Endometrial microvascular endothelial cells (primary cell): ENCODE results near the gene ZNF273. TPM values are rescaled to one million over a fixed set of nuclear protein-coding genes. Genes with fewer than 3 reads are reported as not detected.

Experiments
- in situ Hi-C: cut with HindIII; loops from 2 replicates; pipeline ENCODE4 v1.10.0; 2017; ENCODE audit warnings: low sequenced_read_pairs, low pct_unique_long_range_greater_than_20kb; ENCODE audit errors: inconsistent ontology term
- total RNA-seq: library from RNA; depleted of rRNA; stranded (reverse); fragments of >200 nt; gene quantifications from one replicate; pipeline ENCODE4 v1.2.3, GENCODE V29; 2015; ENCODE audit errors: inconsistent ontology term

The ZNF273 gene
- total RNA-seq, 1 donor from 2014 or later, result 2.7 TPM

DNA sequence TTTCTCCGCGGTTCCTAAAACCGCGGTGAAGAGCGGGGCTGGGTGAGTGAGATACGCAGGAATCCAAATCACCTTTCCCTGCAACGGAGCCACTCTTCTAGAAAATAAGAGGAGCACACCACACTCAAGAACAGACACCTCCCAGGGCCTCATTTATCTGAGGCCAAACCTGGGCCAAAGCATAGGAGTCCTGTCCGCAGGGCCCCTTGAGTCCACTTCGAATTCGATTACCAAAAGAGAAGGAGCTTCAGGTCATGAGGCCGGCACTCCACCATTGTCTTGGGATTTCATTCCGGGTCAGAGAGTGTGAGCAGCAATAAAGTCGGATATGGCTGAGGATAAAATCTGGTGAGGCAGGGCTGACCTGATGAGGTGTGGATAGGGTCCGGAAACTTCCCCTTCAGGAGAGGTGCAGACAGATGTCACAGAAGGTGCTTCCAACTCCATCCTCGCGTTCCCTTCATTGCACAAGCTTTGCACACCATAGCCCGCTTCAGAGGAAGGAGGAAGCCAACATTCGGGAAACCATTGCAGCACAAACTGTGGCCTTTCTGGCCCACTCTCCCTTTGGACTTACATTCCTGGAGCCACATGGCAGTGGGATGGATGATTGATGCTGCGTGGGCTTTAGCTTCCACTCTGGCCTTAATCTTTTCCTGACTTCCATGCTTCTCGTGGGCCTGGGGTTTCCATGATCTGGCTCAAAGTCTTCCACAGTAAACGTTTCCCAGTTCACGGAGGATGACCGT, 27.2 kb upstream of the ZNF273 start:
- in situ Hi-C loops, result no loop called here

DNA sequence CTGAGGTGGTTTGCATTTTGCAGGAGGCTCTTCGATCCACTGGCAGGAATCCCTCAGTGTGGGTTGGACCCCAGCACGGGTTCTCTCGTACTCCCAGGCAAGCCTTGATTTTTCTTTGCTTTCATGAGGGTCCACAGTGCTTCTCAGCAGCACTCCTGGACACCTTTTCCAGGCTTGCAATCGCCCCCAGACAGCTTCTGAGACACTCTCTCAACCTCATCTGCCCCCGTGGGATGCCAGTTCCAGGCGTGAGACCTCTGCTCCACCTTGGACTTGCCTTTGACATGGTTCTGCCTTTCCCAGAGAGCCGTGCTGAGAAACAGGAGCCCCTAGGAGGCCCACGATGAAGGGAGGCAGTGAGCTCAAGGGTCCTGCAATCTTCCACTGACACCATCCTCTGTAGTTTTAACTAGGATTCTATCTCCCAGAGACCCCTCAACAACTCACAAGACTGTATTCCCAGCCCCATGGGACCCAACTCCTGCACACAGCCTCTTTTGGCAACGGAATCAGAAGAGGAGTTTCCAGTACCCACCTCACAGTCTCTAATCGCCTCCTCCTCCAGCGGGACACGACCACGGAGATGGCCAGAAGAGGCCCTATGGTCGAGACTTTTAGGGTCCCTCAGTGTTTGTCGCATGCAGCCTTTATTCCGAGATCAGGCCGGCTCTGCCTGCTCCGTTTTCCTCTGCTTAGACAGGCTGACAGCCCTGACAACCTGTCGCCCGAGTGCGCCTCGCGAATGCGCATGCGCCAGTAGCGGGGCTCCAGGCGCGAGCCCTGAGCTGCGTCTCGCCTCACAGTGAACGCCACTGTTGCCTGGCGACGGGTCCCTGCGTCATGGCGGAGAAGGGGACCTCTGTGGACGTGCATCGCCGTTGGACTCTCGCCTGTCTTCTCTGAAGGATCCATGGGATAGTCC, 26.0 kb upstream of the ZNF273 start:
- in situ Hi-C loops, result no loop called here

DNA sequence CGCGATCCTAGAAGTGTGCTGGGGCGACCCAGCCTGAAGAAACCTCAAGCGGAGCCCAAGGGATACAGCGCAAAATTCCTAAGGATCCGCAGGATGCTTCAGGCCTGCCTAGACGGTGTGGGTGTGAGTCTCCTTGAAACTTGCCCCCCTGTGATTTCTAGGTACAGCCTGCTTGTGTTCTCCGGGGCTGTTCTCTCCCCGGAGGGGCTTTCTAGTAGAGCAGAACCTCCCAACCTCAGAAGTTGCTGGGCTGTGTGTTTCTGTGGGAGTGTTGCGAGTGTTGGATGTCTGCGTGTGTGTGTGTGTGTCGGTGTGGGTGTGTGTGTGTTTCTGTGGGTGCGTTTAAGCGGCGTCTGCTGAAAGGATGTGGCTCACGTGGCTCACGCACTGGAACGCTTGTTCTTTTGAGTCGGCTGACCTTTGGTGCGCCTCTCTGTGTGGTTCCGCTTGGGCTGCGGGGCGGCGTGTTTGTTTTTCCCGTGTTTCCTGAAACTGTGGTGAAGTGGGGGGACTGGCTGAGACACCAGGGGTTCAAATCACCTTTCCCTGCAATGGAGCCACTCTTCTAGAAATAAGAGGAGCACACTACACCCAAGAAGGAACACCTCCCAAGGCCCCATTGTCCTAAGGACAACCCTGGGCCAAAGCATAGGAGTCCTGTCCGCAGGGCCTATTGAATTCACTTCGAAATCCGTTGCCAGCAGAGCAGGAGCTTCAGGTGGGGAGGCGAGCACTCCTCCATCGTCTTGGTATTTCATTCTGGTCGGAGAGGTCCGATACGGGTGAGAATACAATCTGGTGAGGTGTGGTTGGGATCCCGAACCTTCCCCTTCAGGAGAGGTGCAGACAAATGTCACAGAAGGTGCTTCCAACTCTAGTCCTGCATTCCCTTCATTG, 25.1 kb upstream of the ZNF273 start:
- in situ Hi-C loops, result no loop called here

DNA sequence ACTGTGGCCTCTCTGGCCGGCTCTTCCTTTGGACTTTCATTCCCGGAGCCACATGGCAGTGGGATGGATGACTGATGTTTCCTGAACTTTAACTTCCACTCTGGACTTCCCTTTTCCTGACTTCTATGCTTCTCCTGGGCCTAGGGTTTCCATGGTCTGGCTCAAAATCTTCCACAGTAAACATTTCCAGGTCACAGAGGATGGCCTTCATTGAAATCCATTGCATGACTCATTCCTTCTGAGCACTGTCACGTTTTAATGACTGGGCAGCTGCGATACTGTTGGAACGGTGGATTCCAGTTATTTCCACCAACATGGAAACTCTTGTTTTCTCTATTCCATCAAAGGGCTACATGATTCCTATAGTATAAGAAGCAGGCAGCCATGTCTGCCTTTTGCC, 24.4 kb upstream of the ZNF273 start:
- in situ Hi-C loops, result no loop called here

DNA sequence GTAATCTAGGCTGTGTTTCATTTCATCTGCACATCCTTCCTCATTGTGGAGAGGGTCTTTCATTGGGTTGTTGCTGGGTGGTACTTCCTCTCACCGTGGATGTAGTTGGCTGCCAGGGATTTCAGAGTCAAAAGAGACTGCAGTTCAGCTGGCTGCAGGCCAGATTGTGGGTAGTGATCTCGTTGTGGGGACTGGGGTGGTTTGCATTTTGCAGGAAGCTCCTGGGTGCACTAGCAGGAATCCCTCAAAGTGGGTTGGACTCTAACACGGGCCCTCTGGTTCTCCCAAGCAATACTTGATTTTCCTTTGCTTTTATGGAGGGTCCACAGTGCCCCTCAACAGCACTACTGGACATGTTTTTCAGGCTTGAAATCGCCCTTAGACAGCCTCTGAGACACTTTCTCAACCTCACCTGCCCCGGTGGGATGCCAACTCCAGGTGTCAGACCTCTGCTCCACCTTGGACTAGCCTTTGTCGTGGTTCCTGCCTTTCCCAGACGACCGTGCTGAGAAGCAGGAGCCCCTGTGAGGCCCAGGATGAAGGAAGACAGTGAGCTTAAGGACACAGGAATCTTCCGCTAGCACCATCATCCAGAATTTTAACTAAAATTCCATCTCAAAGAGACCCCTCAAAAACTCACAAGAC, 23.9 kb upstream of the ZNF273 start:
- in situ Hi-C loops, result no loop called here

DNA sequence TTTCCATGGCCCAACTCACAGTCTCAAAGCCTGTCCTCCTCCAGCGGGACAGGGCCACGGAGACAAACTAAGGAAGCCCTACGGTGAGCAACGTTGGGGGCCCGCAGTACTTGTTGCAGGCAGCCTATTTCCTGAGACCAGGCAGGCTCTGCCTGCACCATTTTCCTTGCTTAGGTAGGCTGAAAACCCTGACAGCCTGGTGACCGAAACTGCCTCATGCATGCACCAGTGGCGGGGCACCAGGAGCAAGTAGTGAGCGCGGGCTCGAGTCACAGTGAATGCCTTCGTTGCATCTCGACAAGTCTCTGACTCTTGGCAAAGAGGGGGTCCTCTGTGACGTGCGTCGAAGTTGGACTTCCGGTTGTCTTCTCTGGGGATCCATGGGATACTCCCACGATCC, 23.3 kb upstream of the ZNF273 start:
- in situ Hi-C loops, result no loop called here

DNA sequence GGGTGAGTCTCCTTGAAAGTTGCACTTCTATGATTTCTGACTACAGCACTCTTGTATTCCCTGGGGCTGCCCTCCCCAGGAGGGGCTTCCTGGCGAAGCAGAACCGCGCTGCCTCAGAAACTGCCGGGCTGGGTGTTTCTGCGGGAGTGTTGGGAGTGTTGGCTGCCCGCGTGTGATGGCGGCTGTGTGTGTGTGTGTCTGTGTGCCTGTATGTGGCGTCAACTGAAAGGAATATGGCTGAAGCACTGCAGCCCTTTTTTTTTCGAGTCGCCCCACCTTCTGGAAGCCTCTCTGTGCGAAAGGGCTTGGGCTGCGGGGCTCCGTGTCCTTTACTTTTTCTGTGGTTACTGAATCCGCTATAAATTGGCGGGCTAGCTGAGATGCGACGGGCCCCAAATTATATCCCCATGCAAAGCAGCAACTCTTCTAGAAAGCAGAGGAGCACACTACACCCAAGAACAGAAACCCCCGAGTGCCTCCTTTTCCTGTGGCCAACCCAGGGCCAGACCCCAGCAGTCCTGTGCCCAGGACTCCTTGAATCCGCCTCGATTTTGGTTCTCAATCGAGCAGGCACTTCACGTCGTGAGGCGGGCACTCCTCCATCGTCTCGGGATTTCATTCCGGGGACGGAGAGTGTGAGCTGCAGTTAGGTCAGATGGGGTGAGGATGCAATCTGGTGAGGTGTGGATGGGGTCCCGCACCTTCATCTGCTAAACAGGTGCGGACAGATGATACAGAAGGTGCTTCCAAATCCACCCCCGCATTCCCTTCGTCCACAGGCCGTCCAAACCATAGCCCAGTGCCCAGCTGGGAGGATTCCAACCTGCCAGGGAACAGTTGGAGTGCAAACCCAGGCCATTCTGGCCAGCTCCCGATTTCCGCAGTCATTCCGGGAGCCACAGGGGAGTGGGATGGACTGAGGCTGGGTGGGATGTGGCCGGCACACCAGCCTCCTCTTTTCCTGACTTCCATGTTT, 22.5 kb upstream of the ZNF273 start:
- in situ Hi-C loops, result no loop called here

DNA sequence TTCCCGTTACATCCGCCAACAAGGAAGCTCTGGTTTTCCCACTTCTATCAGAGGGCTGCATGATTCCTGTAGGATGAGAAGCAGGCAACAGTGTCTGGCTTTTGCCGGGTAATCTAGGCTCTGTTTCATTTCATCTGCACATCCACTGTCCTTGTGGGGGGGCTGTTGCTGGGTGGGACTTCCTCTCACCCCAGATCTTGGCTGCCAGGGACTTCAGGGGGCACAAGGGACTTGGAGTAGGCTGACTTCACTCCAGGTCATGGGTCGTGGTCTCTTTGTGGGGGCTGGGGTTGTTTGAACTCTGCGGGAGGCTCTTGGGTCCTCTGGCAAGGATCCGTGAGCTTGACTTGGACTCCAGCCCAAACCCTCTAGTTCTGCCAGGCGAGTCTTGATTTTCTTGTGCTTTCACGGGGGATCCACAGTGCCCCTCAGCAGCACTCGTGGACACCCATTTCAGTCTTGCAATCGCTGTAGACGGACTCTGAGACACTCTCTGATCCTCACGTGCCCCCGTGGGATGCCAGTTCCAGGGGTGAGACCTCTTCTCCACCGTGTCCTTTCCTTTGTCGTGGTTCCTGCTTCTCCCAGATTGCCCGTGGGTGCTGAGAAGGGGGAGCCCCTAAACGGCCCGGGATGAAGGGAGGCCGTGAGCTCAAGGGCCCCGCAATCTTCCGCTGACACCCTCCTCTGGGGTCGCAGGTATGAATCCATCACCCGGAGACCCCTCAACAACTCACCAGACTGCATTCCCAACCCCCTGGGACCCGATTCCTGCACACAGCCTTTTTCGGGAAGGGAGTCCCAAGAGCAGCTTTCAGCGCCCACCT, 21.4 kb upstream of the ZNF273 start:
- in situ Hi-C loops, result no loop called here

DNA sequence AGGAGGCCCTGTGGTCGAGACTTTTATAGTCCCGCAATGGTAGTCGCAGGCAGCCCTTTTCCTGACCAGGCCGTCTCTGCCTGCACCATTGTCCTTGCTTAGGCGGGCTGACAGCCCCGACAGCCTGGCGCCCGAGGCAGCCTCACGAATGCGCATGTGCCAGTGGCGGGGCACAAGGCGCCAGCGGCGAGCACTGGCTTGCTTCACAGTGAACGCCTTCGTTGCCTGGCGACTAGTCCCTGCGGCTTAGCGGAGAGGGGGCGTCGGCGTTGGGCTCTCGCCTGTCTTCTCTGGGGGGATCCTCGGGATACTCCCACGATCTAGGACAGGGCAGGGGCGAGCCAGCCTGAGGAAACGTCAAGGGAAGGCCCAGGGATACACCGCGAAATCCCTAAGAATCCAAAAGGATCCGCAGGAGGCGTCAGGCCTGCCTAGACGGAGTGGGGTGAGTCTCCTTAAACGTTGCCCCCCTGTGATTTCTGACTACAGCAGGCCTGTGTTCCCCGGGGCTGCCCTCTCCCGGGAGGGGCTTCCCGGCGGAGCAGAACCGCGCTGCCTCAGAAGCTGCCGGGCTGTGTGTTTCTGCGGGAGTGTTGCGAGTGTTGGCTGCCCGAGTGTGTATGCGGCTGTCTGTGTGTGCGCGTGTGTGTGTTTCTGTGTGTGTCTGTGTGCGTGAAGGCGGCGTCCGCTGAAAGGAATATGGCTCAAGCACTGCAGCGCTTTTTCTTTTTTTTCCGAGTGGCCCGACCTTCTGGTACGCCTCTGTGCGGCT, 20.5 kb upstream of the ZNF273 start:
- in situ Hi-C loops, result no loop called here

DNA sequence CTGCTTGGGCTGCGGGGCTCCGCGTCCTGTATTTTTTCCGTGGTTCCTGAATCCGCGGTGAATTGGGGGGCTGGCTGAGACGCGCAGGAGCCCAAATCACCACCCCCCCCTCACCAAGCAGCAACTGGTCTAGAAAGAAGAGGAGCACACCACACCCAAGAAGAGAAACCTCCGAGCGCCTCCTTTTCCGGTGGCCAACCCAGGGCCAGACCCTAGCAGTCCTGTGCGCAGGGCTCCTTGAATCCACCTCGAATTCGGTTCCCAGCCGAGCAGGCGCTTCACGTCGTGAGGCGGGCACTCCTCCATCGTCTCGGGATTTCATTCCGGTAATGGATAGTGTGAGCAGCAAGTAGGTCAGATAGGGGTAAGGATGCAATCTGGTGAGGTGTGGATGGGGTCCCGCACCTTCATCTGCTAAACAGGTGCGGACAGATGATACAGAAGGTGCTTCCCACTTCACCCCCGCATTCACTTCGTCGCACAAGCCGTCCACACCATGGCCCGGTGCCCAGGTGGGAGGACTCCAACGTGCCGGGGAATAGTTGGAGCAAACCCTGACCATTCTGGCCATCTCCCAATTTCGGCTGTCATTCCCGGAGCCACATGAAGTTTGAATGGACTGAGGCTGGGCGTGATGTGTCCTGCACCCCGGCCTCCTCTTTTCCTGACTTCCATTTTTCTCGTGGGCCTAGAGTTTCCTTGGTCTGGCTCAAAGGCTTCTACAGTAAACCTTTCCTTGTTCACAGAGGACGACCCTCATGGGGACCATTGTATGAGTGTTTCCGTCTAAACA, 19.8 kb upstream of the ZNF273 start:
- in situ Hi-C loops, result no loop called here

DNA sequence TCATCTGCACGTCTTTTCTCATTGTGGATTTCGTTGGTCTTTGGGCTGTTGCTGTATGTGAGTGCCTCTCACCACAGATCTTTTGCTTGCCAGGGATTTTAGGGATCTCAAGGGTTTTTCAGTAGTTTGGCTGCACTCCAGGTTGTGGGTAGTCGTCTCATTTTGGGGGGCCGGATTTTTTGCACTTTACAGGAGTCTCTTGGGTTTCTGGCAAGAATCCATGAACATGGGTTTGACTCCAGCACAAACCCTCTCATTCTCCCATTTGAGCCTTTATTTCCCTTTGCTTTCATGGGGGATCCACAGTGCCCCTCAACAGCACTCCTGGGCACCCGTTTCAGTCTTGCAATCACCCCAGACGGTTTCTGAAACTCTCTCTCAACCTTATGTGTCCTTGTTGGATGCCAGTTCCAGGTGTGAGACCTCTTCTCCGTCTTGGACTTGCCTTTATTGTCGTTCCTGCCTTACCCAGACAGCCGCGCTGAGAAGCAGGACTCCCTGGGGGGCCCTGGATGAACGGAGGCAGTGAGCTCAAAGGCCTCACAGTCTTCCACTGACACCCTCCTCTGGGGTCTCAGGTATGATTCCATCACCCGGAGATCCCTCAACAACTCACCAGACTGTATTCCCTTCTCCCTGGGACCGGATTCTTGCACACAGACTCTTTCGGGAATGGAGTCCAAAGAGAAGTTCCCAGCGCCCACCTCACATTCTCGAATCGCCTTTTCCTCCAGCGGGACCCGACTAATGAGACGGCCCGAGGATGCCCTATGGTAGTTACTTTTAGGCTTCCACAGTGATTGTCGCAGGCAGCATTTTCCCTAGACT, 18.8 kb upstream of the ZNF273 start:
- in situ Hi-C loops, result no loop called here

DNA sequence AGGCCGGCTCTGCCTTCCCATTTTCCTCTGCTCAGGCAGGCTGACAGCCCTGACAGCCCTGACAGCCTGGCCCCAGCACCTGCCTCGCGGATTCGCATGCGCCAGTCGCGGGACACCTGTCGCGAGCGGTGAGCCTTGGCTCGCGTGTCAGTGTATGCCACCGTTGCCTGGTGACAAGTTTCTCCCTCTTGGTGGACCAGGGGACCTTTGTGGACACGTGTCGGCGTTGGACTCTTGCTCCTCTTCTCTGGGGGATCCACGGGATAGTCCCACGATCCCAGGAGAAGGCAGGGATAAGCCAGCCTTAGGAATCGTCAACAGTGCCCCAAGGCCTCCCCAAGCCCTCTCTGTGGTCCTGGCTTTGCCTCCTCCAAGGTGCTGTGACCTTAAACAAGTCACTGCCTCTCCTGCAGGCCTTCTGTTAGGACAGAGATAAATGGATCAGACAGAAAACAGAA, 18.1 kb upstream of the ZNF273 start:
- in situ Hi-C loops, result no loop called here

DNA sequence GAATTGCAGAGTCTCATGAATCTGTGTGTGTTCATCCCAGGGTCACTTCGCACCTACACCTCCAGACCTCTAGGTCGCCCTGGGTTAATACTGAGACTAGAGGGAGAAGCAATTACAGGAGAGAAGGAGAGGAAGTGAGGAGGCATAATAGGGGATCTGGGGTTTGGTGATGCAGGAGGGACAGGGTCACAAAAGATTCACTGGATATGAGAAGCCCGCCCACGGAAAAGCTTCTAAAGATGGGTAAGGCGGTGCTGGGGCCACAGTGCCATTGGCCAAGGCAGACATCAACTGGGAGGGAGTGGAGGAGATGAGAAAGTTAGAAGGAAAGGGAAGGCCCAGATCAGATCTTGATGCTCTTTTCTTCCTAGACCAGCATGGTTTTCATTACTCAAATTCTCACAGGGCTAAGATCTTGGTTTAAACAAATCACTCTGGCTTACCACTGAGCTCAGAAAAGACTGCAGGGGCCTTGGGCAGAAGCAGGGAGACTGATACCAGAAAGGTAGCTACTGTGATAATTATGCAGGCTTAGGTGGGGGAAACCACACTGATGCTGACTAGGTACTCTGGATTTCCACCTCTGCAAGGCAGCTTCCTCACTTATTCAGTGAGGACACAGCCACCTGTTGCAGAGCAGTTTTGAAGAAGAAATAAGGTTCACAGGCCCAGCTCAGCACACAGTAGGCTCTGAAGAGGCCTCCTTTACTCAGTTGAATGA, 17.4 kb upstream of the ZNF273 start:
- in situ Hi-C loops, result no loop called here

DNA sequence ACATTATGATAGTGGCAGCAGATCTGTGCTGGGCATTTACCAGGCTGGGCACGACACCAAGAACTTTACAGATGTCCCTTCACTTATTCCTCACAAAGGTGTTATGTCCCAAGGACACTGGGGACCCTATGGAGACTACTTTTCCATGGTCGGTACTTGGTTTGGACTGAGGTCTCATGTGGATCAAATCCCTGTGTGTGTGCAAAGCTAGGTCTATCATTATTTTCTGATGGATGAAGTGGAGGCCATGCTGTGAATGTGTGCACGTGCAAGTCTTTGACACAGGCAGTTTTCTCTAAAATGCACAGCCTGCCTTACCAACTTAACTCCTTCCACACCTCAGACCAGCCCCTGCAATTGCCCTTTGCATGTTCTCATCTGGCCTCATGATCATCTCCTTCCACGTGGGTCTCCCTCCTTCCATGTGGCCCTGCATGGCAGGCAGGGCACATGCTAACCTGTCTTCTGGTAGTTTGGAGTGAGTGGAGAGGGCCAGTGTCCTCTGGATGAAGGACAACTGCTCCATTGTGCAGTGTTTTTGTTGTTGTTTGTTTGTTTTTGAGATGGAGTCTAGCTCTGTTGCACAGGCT, 16.0 kb upstream of the ZNF273 start:
- in situ Hi-C loops, result no loop called here
